IPS DF 6.9 (cell line): ENCODE data around the gene TAF5L.
"Not testable (repeated sequence)": the region's sequence is repeated elsewhere in the genome, so short reads cannot be mapped to it uniquely, and the experiment has no call there.

Experiments
- DNase-seq: peaks from one replicate; pipeline ENCODE4 v3.0.0-alpha.2; 2013; ENCODE audit warnings: low read depth, low spot score
- H3K27ac ChIP-seq: one replicate; pipeline ENCODE4 v1.5.1; 2013; ENCODE audit warnings: low read length, control low read depth
- H3K27me3 ChIP-seq: 2 replicates; pipeline ENCODE4 v1.6.1; 2013; ENCODE audit warnings: mild to moderate bottlenecking, low read length; ENCODE audit not compliant: control insufficient read depth, insufficient read depth
- H3K36me3 ChIP-seq: 2 replicates; pipeline ENCODE4 v1.6.1; 2013; ENCODE audit warnings: low read length; ENCODE audit not compliant: control insufficient read depth, insufficient read depth
- H3K4me1 ChIP-seq: 2 replicates; pipeline ENCODE4 v1.6.1; 2013; ENCODE audit warnings: low read length; ENCODE audit not compliant: control insufficient read depth, insufficient read depth
- H3K4me3 ChIP-seq: 2 replicates; pipeline ENCODE4 v1.5.1; 2013; ENCODE audit warnings: mild to moderate bottlenecking, low read length
- H3K9me3 ChIP-seq: 2 replicates; pipeline ENCODE4 v1.6.1; 2013; ENCODE audit warnings: low read length, inconsistent platforms; ENCODE audit not compliant: control insufficient read depth, insufficient read depth
- WGBS: extraction: QIAGEN DNeasy Blood & Tissue Kit; methylation state at CpG from one replicate; pipeline ENCODE4 v1.1.7; 2013; ENCODE audit warnings: mixed read lengths, missing lambda C conversion rate; ENCODE audit not compliant: insufficient read length, insufficient coverage; 5-methylcytosine and 5-hydroxymethylcytosine counted together

Gene TAF5L

GRCh38 chr1:229613938-229614337 lies 12.0 kb downstream of the TAF5L start:
- H3K27ac ChIP-seq: no peak overlapping the region
- H3K9me3 ChIP-seq: no peaks in the 10 kb centered on the region
- no peaks in the 10 kb centered on the region for H3K4me1 ChIP-seq
- no peaks in the 10 kb centered on the region for H3K27me3 ChIP-seq
- DNase-seq: no peak
- WGBS: no CpG with 5 or more reads among the region's 5 CpGs
- no peak overlapping the region for H3K4me3 ChIP-seq
- H3K36me3 ChIP-seq: peaks cover 3% of the 10 kb centered on the region; the same call in 1 of the 2 replicates

DNA sequence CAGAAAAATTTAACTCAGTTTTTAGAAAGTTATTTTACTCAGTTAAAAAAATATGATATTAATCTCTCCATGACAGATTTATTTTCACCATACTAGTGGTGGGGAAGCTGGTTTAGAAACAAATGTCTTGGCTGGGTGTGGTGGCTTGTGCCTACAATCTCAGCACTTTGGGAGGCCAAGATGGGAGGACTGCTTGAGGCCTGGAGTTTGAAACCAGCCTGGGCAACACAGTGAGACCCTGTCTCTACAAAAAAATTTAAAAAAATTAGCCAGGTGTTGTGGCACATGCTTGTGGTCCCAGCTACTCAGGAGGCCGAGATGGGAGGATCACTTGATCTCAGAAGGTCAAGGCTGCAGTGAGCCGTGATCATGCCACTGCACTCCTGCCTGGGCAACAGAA lies 17.3 kb downstream of the TAF5L start:
- no CpG with 5 or more reads among the region's 2 CpGs for WGBS
- DNase-seq: no peak

GRCh38 chr1:229607370-229607769 lies 18.6 kb downstream of the TAF5L start:
- H3K27me3 ChIP-seq: peaks cover 1% of the 10 kb centered on the region; the same call in 1 of the 2 replicates
- no CpG with 5 or more reads among the region's 2 CpGs for WGBS
- no peak for DNase-seq
- no peaks in the 10 kb centered on the region for H3K9me3 ChIP-seq
- H3K36me3 ChIP-seq: peaks cover 2% of the 10 kb centered on the region
- H3K4me3 ChIP-seq: no peak overlapping the region
- H3K27ac ChIP-seq: no peak overlapping the region
- H3K4me1 ChIP-seq: no peaks in the 10 kb centered on the region

More for the DNA sequence above, 17.3 kb downstream of the TAF5L start:
- Histone ChIP-seq H3K36me3 (peaks cover 3% of the 10 kb centered on the region; the same call in 1 of the 2 replicates), H3K9me3 (no peaks in the 10 kb centered on the region), H3K4me1 (no peaks in the 10 kb centered on the region), H3K27me3 (no peaks in the 10 kb centered on the region), H3K27ac (no peak overlapping the region), H3K4me3 (no peak overlapping the region)

DNA sequence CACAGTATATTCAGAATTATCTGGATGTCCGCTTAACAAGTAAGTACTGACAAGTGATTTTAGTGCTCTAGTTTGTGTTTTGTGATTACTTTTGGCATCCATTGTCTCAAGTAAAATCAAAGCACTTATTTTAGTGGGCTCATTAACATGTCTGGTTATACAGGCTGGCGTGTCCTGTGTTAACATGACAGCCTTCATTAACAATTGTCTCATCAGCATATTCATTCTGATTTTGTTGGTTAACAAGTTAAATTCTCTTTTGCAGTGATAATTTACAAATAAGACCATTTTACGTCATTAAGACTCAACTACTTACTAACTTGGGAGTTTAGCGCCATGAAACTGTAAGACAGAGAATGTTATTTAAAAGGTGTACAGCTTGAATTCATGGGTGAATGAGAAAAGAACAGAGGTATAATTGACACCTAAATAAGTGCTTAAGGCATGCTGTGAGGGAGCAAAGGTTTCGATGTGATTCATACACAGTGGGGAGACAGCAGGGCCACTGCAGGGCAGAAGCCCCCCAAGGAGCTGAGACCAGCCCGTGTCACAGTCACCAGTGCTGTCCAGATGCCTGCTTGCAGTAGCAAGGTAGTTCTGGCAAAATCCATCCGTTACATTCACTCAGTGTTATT lies 22.4 kb downstream of the TAF5L start:
- no CpG with 5 or more reads among the region's 7 CpGs for WGBS
- no peak overlapping the region for H3K27ac ChIP-seq
- H3K4me3 ChIP-seq: no peak overlapping the region
- no peak for DNase-seq
- peaks cover 5% of the 10 kb centered on the region for H3K36me3 ChIP-seq
- H3K27me3 ChIP-seq: peaks cover 1% of the 10 kb centered on the region; the same call in 1 of the 2 replicates
- no peaks in the 10 kb centered on the region; the same call in 1 of the 2 replicates for H3K4me1 ChIP-seq
- no peaks in the 10 kb centered on the region for H3K9me3 ChIP-seq

GRCh38 chr1:229600229-229600628 lies 25.7 kb downstream of the TAF5L start:
- no peaks in the 10 kb centered on the region for H3K9me3 ChIP-seq
- H3K27ac ChIP-seq: no peak overlapping the region
- DNase-seq: no peak
- peaks cover 5% of the 10 kb centered on the region for H3K36me3 ChIP-seq
- no peak overlapping the region for H3K4me3 ChIP-seq
- peaks cover 1% of the 10 kb centered on the region; the same call in 1 of the 2 replicates for H3K27me3 ChIP-seq
- no peaks in the 10 kb centered on the region; the same call in 1 of the 2 replicates for H3K4me1 ChIP-seq
- WGBS: no CpG with 5 or more reads among the region's 5 CpGs

DNA sequence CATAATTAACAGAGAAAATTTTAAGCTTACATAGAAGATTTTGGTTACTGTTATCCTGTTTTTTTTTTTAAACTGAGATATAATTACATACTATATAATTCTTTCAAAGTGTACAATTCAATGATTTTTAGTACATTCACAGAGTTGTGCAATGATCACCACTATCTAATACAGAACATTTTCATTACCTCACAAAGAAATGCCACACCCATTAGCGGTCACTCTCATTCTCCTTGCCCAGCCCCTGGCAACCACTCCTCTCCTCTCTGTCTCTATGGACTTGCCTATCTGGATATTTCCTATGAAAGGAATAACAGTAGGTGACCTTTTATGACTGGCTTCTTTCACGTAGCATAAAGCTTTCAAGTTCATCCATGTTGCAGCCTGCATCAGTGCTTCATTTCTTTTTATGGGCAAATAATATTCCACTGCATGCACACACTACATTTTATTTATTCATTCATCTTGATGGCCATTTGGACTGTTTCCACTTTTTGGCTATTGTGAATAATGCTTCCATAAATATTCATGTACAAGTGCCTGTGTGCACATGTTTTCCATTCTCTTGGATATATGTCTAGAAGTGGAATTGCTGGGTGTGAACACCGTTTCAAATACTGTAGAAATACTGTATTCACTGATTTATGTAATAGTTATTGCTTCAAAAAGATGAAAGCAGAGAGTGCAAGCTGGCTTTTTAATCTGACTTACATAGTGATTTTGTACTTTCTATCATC lies 26.5 kb downstream of the TAF5L start:
- Histone ChIP-seq H3K4me1 (no peaks in the 10 kb centered on the region; the same call in 1 of the 2 replicates), H3K27ac (no peak overlapping the region), H3K9me3 (no peaks in the 10 kb centered on the region), H3K36me3 (peaks cover 9% of the 10 kb centered on the region), H3K4me3 (no peak overlapping the region), H3K27me3 (peaks cover 1% of the 10 kb centered on the region; the same call in 1 of the 2 replicates)
- WGBS: no CpG with 5 or more reads among the region's 3 CpGs
- no peak for DNase-seq

DNA sequence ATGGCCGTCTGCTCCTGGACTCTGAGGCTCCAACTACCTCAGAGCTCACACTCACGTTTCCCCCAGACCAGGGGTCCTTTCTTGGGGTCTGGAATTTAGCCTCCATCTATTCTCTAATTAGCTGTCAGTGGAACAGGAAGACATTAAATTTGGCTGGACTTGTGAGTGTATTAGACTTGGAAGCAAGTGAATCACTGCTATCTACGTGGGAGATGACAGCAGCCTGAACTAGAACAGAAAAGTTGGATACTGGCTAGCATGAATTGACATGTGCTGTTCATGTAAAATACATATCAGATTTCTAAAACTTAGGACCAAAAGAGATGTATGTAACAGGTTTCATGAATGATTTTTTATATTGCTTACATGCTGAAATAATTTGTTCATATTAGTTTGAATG lies 28.0 kb downstream of the TAF5L start:
- Histone ChIP-seq H3K27me3 (peaks cover 1% of the 10 kb centered on the region; the same call in 1 of the 2 replicates), H3K4me1 (no peaks in the 10 kb centered on the region; the same call in none of the 2 replicates), H3K9me3 (no peaks in the 10 kb centered on the region), H3K4me3 (no peak overlapping the region), H3K27ac (no peak overlapping the region), H3K36me3 (peaks cover 17% of the 10 kb centered on the region)
- no peak for DNase-seq
- WGBS: no CpG with 5 or more reads among the region's 3 CpGs

DNA sequence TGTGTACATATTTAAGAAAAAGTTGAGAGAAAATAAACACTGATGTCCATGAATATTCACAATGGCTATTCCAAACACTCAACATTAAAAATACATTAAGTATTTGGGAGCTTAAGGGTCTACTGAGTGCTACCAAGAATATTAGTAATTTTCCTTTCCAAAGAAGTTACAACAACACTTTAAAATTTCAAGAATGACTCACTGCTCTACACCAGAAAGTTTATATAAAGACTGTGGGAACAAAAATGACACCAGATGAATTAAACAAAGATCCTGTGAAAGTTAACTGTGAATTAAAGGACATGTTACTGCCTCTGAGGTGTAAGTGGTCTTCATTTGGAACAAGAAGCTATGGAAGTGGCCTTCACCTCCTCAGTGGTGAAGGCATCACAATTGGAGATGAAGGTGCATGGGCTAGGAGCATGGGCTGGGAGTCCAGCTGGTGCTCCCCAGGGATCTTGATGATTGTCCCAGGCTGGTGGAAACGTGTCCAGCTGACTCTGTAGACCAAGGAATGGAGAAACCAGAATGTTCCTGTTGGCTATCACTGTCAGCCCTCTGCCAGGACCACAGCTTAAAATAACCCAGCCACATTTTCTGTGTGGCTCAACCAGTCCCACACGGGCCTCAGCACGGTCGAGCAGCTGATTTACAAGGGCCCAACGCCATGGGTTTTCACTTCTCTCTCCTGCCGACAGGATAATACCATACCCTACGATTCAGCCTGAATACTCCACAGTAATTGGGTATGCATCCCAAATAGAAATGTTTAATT lies 28.8 kb downstream of the TAF5L start:
- no peaks in the 10 kb centered on the region for H3K9me3 ChIP-seq
- H3K27me3 ChIP-seq: no peaks in the 10 kb centered on the region
- H3K4me3 ChIP-seq: no peak overlapping the region
- WGBS: no CpG with 5 or more reads among the region's 7 CpGs
- H3K27ac ChIP-seq: no peak overlapping the region
- H3K36me3 ChIP-seq: peaks cover 12% of the 10 kb centered on the region
- no peaks in the 10 kb centered on the region; the same call in none of the 2 replicates for H3K4me1 ChIP-seq
- DNase-seq: no peak

GRCh38 chr1:229595876-229596275 lies 30.0 kb downstream of the TAF5L start:
- H3K4me3 ChIP-seq, H3K9me3 ChIP-seq, H3K4me1 ChIP-seq, DNase-seq, H3K27me3 ChIP-seq, H3K27ac ChIP-seq: not testable (repeated sequence)
- no CpG with 5 or more reads among the region's 7 CpGs for WGBS
- peaks cover 12% of the 10 kb centered on the region for H3K36me3 ChIP-seq
